Sigmoid colon (tissue), 3 donors: Measurements from ENCODE around the gene ARL13B.

Experiments used
- CTCF ChIP-seq, 4 experiments: fragments of 450-650 bp in 3 of 4; fragments of 200-600 bp in 1 of 4; IDR thresholded peaks; one replicate each; pipeline ENCODE4 v1.5.1; 2016 to 2019; ENCODE audit warnings: antibody characterized with exemption in 4 of 4, mild to moderate bottlenecking in 3 of 4, moderate library complexity in 2 of 4
- POLR2A ChIP-seq, 2 donors: fragments of 450-650 bp; IDR thresholded peaks; one replicate each; pipeline ENCODE4 v1.6.1; 2016; ENCODE audit warnings: antibody characterized with exemption in 2 of 2, mild to moderate bottlenecking in 2 of 2, moderate library complexity in 2 of 2

DNA sequence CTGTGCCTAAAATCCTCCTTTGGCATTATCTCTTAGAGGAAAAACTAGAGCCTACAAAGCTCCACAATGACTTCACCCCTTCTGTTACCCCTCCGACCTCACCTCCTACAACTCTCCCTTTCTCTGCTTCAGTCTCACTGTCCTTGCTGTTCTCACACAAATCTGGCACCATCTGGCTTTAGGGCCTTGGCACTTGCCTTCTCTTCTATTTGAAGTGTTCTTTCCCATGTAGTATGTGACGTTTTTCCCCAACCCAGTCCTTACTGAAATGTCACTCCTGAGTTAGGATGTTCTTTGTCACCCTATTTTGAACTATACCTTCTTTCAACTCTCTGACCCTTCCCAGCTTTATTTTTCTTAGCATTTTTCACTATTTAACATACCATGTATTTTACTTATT lies 39.7 kb downstream of the ARL13B start:
- TF ChIP-seq POLR2A (IDR thresholded peaks at IDR 0.05), result no peak
- no peak for TF ChIP-seq CTCF (IDR thresholded peaks at IDR 0.05)
